Naive thymus-derived CD4-positive, alpha-beta T cell (primary cell): Measurements from ENCODE around the gene AIP. TPM values are rescaled to one million over a fixed set of nuclear protein-coding genes. Genes with fewer than 3 reads are reported as not detected.
A peak's percentile ranks its signal among the peaks of the same experiment; 100 is the strongest.

Source experiments
- ATAC-seq: fragments of 150-1000 bp; cut with Tn5 transposase; 2 replicates; pipeline ENCODE4 v1.10.0; 2021; ENCODE audit warnings: mild to moderate bottlenecking, moderate library complexity
- CTCF ChIA-PET: fragments of 350-600 bp; sonication (Branson Sonifier 250); formaldehyde crosslinking; loops from one replicate; lab custom pipeline; 2021; ENCODE audit warnings: antibody characterized with exemption; lab: Charles Lee
- POLR2A ChIA-PET: fragments of 350-600 bp; sonication (Branson Sonifier 250); formaldehyde crosslinking; loops from one replicate; lab custom pipeline; 2021; ENCODE audit warnings: antibody characterized with exemption, inconsistent platforms; lab: Charles Lee
- DNase-seq, 9 donors: peaks; one replicate each; pipeline versions ENCODE4 v3.0.0 to v3.0.0-alpha.2; 2020 to 2022; ENCODE audit warnings: mixed read lengths in 1 of 9
- H3K27ac ChIP-seq: one replicate; pipeline ENCODE4 v1.7.0; 2013; ENCODE audit warnings: mild to moderate bottlenecking, low read depth, low read length, moderate library complexity
- H3K27me3 ChIP-seq, 2 donors: one replicate each; pipeline ENCODE4 v1.7.0; 2013; ENCODE audit warnings: low read length in 2 of 2, mild to moderate bottlenecking in 2 of 2, moderate library complexity in 2 of 2; ENCODE audit not compliant: control insufficient read depth in 2 of 2, insufficient read depth in 2 of 2
- H3K36me3 ChIP-seq, 3 experiments: 1 replicate in 2 of 3; 2 replicates in 1 of 3; pipeline ENCODE4 v1.7.0; 2013; ENCODE audit warnings: low read length in 3 of 3, mild to moderate bottlenecking in 3 of 3, moderate library complexity in 1 of 3; ENCODE audit not compliant: insufficient read depth in 3 of 3, control insufficient read depth in 2 of 3
- H3K4me1 ChIP-seq, 2 donors: one replicate each; pipeline ENCODE4 v1.7.0; 2013; ENCODE audit warnings: low read length in 2 of 2, mild to moderate bottlenecking in 2 of 2, moderate library complexity in 1 of 2; ENCODE audit not compliant: control insufficient read depth in 2 of 2, insufficient read depth in 2 of 2
- H3K4me3 ChIP-seq: 2 replicates; pipeline ENCODE4 v1.7.0; 2013; ENCODE audit warnings: mild to moderate bottlenecking, low read length
- H3K9me3 ChIP-seq, 3 experiments: 1 replicate in 2 of 3; 2 replicates in 1 of 3; pipeline ENCODE4 v1.7.0; 2013; ENCODE audit warnings: low read length in 3 of 3; ENCODE audit not compliant: control insufficient read depth in 2 of 3
- H3K27ac Mint-ChIP-seq, 9 donors: one replicate each; pipeline ENCODE4 v1.8.0; 2020 to 2022; ENCODE audit warnings: mixed read lengths in 9 of 9, mild to moderate bottlenecking in 8 of 9, moderate library complexity in 5 of 9, inconsistent platforms in 2 of 9
- H3K27me3 Mint-ChIP-seq, 5 donors: one replicate each; pipeline ENCODE4 v1.8.0; 2021 to 2022; ENCODE audit warnings: mixed read lengths in 5 of 5, mild to moderate bottlenecking in 1 of 5
- H3K36me3 Mint-ChIP-seq, 5 donors: one replicate each; pipeline ENCODE4 v1.8.0; 2020 to 2022; ENCODE audit warnings: mixed read lengths in 5 of 5, mild to moderate bottlenecking in 3 of 5, inconsistent platforms in 1 of 5
- H3K4me1 Mint-ChIP-seq, 7 donors: one replicate each; pipeline ENCODE4 v1.8.0; 2020 to 2022; ENCODE audit warnings: mixed read lengths in 7 of 7, mild to moderate bottlenecking in 3 of 7, inconsistent platforms in 1 of 7
- H3K4me3 Mint-ChIP-seq, 10 donors: one replicate each; pipeline ENCODE4 v1.8.0; 2020 to 2022; ENCODE audit warnings: mild to moderate bottlenecking in 10 of 10, mixed read lengths in 10 of 10, moderate library complexity in 6 of 10, inconsistent platforms in 2 of 10
- H3K9me3 Mint-ChIP-seq, 11 donors: one replicate each; pipeline ENCODE4 v1.8.0; 2020 to 2022; ENCODE audit warnings: mixed read lengths in 11 of 11, mild to moderate bottlenecking in 4 of 11, inconsistent platforms in 1 of 11, moderate library complexity in 1 of 11
- intact Hi-C, 2 donors: fragments of 100-400 bp; cut with micrococcal nuclease; formaldehyde crosslinking; loops; one replicate each; pipeline ENCODE4 v1.15.1; 2023
- polyA plus RNA-seq, 2 donors: library from polyadenylated mRNA; unstranded; fragments of 300-500 nt; fragmentation: Illumina TruSeq; gene quantifications; one replicate each; pipeline ENCODE4 v1.2.3, GENCODE V29; 2021
- total RNA-seq, 6 experiments: library from RNA in 5 of 6; stranded (reverse) in 5 of 6; gene quantifications; 1 replicate in 5 of 6; 2 replicates in 1 of 6; pipeline ENCODE4 v1.2.3 and lab custom pipeline; 2021 to 2026

AIP gene
- total and polyA plus RNA-seq, 7 experiments from 2014 or later = 107 to 205 (median 137) TPM

- CTCF ChIA-PET = no interaction called here
- Mint-ChIP-seq H3K9me3 (peaks cover 0 to 3% (median 0%) of the 10 kb centered on the region in 11 donors), H3K4me3 (no peak overlapping the region), H3K4me1 (peaks cover 6 to 10% (median 7%) of the 10 kb centered on the region in 7 donors), H3K36me3 (peaks cover 7 to 18% (median 10%) of the 10 kb centered on the region in 5 donors), H3K27ac (peak overlapping the region in 4 of 9 donors; percentile 9 to 46 (median 16)), H3K27me3 (no peaks in the 10 kb centered on the region)
- ATAC-seq = no peak
- Histone ChIP-seq H3K9me3 (no peaks in the 10 kb centered on the region), H3K4me3 (no peak overlapping the region), H3K27me3 (no peaks in the 10 kb centered on the region), H3K4me1 (no peaks in the 10 kb centered on the region), H3K36me3 (peaks cover 6 to 92% (median 7%) of the 10 kb centered on the region in 3 experiments), H3K27ac (no peak overlapping the region)
- POLR2A ChIA-PET = interaction anchor here (1.2 to 1.7 kb wide), 2 partner anchors 59 to 93 kb away, joined by 3 to 6 read pairs; partner anchors contain the start of genes PTPRCAP and TBC1D10C
- intact Hi-C loops = no loop called here
- no peak for DNase-seq
Observed at GRCh38 chr11:67496113-67496512, 13.3 kb downstream of the AIP start.

GRCh38 chr11:67497656-67498291, 14.9 kb downstream of the AIP start:
- peaks cover 8 to 21% (median 11%) of the 10 kb centered on the region in 5 donors for H3K36me3 Mint-ChIP-seq
- no peak overlapping the region for H3K27ac Mint-ChIP-seq
- DNase-seq (no peak), ATAC-seq (no peak)
- H3K27me3 Mint-ChIP-seq = no peaks in the 10 kb centered on the region
- Histone ChIP-seq H3K27ac (no peak overlapping the region), H3K9me3 (no peaks in the 10 kb centered on the region), H3K4me1 (no peaks in the 10 kb centered on the region), H3K4me3 (no peak overlapping the region), H3K36me3 (peaks cover 4 to 88% (median 6%) of the 10 kb centered on the region in 3 experiments), H3K27me3 (no peaks in the 10 kb centered on the region)
- intact Hi-C loops = no loop called here
- peaks cover 0 to 3% (median 0%) of the 10 kb centered on the region in 11 donors for H3K9me3 Mint-ChIP-seq
- H3K4me3 Mint-ChIP-seq = no peak overlapping the region
- peaks cover 10 to 15% (median 11%) of the 10 kb centered on the region in 7 donors for H3K4me1 Mint-ChIP-seq
- ChIA-PET CTCF (no interaction called here), POLR2A (interaction anchor here (0.6 kb wide), 1 partner anchor 97 kb away, joined by 3 read pairs; no protein-coding TSS in a partner anchor)

GRCh38 chr11:67498544-67498972, 15.7 kb downstream of the AIP start:
- no peaks in the 10 kb centered on the region for H3K27me3 Mint-ChIP-seq
- DNase-seq = no peak
- H3K27ac Mint-ChIP-seq = peak overlapping the region in 1 of 9 donors; percentile 62
- Histone ChIP-seq H3K4me1 (peaks cover 5 to 8% of the 10 kb centered on the region in 2 donors), H3K9me3 (no peaks in the 10 kb centered on the region), H3K27me3 (no peaks in the 10 kb centered on the region), H3K27ac (no peak overlapping the region), H3K36me3 (peaks cover under 1 to 80% (median 6%) of the 10 kb centered on the region in 3 experiments), H3K4me3 (no peak overlapping the region)
- intact Hi-C loops = no loop called here
- H3K36me3 Mint-ChIP-seq = peaks cover 8 to 25% (median 11%) of the 10 kb centered on the region in 5 donors
- CTCF ChIA-PET = no interaction called here
- H3K4me3 Mint-ChIP-seq = no peak overlapping the region
- POLR2A ChIA-PET = interaction anchor here (0.6 to 1.8 kb wide), 3 partner anchors 22 to 98 kb away, joined by 3 to 7 read pairs (median 3); partner anchors contain the start of gene PTPRCAP
- H3K9me3 Mint-ChIP-seq = peaks cover 0 to 3% (median 0%) of the 10 kb centered on the region in 11 donors
- ATAC-seq = no peak
- peaks cover 10 to 21% (median 18%) of the 10 kb centered on the region in 7 donors for H3K4me1 Mint-ChIP-seq

- Histone ChIP-seq H3K27ac (no peak overlapping the region), H3K4me1 (peaks cover 9 to 12% of the 10 kb centered on the region in 2 donors), H3K4me3 (no peak overlapping the region), H3K36me3 (peaks cover 0 to 71% (median 6%) of the 10 kb centered on the region in 3 experiments), H3K27me3 (no peaks in the 10 kb centered on the region), H3K9me3 (no peaks in the 10 kb centered on the region)
- no peak for ATAC-seq
- H3K36me3 Mint-ChIP-seq = peaks cover 8 to 25% (median 11%) of the 10 kb centered on the region in 5 donors
- no peaks in the 10 kb centered on the region for H3K27me3 Mint-ChIP-seq
- peaks cover 10 to 27% (median 23%) of the 10 kb centered on the region in 7 donors for H3K4me1 Mint-ChIP-seq
- ChIA-PET POLR2A (interaction anchor here (0.9 to 1.8 kb wide), 4 partner anchors 16 to 95 kb away, joined by 3 to 7 read pairs (median 4); partner anchors contain the start of genes AIP and PTPRCAP), CTCF (interaction anchor here (0.6 kb wide), 1 partner anchor 16 kb away, joined by 3 read pairs; no protein-coding TSS in a partner anchor)
- no peak for DNase-seq
- H3K9me3 Mint-ChIP-seq = peaks cover 0 to 3% (median 0%) of the 10 kb centered on the region in 11 donors
- H3K27ac Mint-ChIP-seq = peak overlapping the region in 2 of 9 donors; percentile 23 to 75
- intact Hi-C loops = no loop called here
- H3K4me3 Mint-ChIP-seq = no peak overlapping the region
Observed at GRCh38 chr11:67499808-67500483, 17.1 kb downstream of the AIP start.

- H3K27me3 Mint-ChIP-seq = no peaks in the 10 kb centered on the region
- POLR2A ChIA-PET = interaction anchor here (0.9 to 1.8 kb wide), 3 partner anchors 15 to 95 kb away, joined by 3 to 7 read pairs (median 3); partner anchors contain the start of gene PTPRCAP
- ATAC-seq (no peak), DNase-seq (no peak)
- H3K27ac Mint-ChIP-seq = peak overlapping the region in 1 of 9 donors; percentile 74
- Histone ChIP-seq H3K27ac (no peak overlapping the region), H3K27me3 (no peaks in the 10 kb centered on the region), H3K9me3 (no peaks in the 10 kb centered on the region), H3K36me3 (peaks cover 0 to 66% (median 6%) of the 10 kb centered on the region in 3 experiments), H3K4me1 (peaks cover 11 to 14% of the 10 kb centered on the region in 2 donors), H3K4me3 (no peak overlapping the region)
- CTCF ChIA-PET = interaction anchor here (0.6 kb wide), 1 partner anchor 16 kb away, joined by 3 read pairs; no protein-coding TSS in a partner anchor
- H3K4me3 Mint-ChIP-seq = no peak overlapping the region
- peaks cover 8 to 25% (median 11%) of the 10 kb centered on the region in 5 donors for H3K36me3 Mint-ChIP-seq
- H3K4me1 Mint-ChIP-seq = peaks cover 11 to 28% (median 24%) of the 10 kb centered on the region in 7 donors
- H3K9me3 Mint-ChIP-seq = peaks cover 0 to 3% (median 0%) of the 10 kb centered on the region in 11 donors
- intact Hi-C loops = no loop called here
Observed at GRCh38 chr11:67500484-67500821, 17.6 kb downstream of the AIP start.
